Left cardiac atrium (tissue), 4 donors: ENCODE data around the gene TAS2R1. TPM values are rescaled to one million over a fixed set of nuclear protein-coding genes. Genes with fewer than 3 reads are reported as not detected.
"Not testable (repeated sequence)": the region's sequence is repeated elsewhere in the genome, so short reads cannot be mapped to it uniquely, and the experiment has no call there.

ENCODE experiments used
- ATAC-seq, 2 donors: fragments of 200-7000 bp; cut with Tn5 transposase; one replicate each; pipeline ENCODE4 v1.9.1; 2020; ENCODE audit warnings: mild to moderate bottlenecking in 2 of 2, moderate library complexity in 2 of 2
- DNase-seq: peaks from one replicate; pipeline ENCODE4 v3.0.0-alpha.2; 2020
- intact Hi-C, 2 donors: fragments of 100-400 bp; cut with DNase I; formaldehyde crosslinking; loops; one replicate each; pipeline versions ENCODE4 v1.14.1 to v1.15.1; 2022 to 2023
- total RNA-seq, 2 donors: library from RNA; stranded (reverse); fragmentation: NEBNext Ultra II Directional; extraction: Animal tissue kit (Norgen Biotek cat#: 25700); gene quantifications; one replicate each; pipeline ENCODE4 v1.2.1, GENCODE V29; 2021
- donor health status: DM: no; HTN: yes; CAD: no.
- donor health status: DM: no; HTN: yes; CAD: no; lungs with severe emphysema.
- donor health status: DM: yes; HTN: yes; CAD: no.
- donor health status: Dilated cardiomyopathy.

Gene TAS2R1
- total RNA-seq, 2 donors from 2014 or later = not detected

DNA sequence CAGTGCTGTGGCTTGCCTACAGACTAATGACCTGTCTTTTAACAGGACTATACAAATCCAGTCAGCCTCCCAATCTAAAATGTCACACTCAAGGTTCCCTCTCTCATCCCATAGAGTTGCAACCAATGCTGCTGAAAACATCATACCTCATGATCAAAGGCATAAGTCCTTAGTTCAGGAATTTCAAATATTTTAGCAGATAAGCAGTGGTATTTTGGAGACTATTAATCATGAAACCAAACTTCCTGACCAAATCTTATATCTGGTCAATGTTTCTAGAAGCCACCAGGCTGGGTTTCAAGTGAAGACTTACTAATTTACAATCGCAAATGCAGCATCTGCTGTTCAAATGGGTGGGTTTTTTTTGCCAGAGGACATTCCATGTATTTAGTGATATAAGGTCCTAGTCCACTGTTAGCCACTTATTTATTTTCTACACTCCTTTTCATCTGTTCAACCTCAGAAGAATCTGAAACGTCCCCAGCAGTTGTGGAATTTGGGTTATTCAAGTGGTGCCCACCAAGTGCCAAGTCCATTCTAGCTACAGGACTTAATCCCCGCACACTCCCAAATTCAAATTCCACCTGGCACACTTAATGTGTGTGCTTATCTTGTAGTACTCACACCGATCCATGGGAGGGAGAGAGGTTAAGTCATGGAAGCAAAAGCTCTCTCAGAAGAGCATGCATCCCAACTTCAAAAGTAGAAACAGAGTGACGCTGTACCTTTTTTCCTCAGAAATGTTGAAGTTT, 5.8 kb downstream of the TAS2R1 start:
- DNase-seq (no peak), ATAC-seq (no peak)
- intact Hi-C loops = no loop called here

DNA sequence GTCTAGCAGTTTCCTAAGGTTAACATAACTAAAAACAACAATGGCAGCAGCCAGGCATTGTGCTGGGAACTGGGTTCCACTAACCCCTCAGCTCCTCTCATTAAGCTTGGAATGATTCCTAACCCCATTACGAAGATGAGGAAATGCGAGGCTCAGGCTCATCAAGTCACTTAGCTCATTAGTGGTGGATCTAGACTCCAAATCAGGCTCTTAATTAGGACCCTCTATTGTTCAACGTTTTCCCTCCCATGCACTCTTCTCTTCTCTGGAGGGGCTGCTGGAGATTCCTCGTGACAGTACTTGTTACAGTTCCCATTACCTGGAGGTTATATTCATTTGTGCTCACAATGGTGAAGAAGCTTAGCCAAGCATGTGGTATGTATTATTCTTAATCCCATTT, 6.5 kb downstream of the TAS2R1 start:
- DNase-seq = no peak
- intact Hi-C loops = no loop called here
- ATAC-seq = no peak

DNA sequence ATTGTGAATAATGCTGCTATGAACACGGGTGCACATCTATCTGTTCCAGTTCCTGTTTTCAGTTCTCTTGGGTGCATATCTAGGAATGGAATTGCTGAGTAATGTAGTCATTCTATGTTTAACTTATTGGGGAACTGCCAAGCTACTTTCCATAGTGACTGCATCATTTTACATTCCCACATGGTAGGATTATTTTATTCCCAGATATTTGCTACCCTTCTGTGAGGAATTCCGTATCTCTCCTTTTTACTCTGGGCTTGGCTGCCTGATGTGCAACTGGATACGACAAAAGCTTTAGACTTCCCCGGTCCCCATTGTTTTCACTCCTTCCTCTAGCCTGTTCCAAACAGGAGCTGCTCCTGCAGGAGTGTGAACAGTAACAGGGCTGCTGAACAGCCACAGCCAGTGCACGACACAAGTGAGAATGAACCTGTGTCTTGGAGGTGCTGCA, 7.2 kb downstream of the TAS2R1 start:
- intact Hi-C loops = no loop called here
- no peak for DNase-seq
- ATAC-seq = peak in 1 of 2 donors; percentile 81

- intact Hi-C loops = no loop called here
- DNase-seq (no peak), ATAC-seq (peak; percentile 34 to 43)
Measured at GRCh38 chr5:9621379-9621903, 8.7 kb downstream of the TAS2R1 start.

GRCh38 chr5:9619331-9620092, 10.6 kb downstream of the TAS2R1 start:
- DNase-seq (no peak), ATAC-seq (no peak)
- intact Hi-C loops = loop anchor here in 1 of 2 donors (5.0 kb wide), 1 partner anchor 862 kb away; no protein-coding TSS in a partner anchor

DNA sequence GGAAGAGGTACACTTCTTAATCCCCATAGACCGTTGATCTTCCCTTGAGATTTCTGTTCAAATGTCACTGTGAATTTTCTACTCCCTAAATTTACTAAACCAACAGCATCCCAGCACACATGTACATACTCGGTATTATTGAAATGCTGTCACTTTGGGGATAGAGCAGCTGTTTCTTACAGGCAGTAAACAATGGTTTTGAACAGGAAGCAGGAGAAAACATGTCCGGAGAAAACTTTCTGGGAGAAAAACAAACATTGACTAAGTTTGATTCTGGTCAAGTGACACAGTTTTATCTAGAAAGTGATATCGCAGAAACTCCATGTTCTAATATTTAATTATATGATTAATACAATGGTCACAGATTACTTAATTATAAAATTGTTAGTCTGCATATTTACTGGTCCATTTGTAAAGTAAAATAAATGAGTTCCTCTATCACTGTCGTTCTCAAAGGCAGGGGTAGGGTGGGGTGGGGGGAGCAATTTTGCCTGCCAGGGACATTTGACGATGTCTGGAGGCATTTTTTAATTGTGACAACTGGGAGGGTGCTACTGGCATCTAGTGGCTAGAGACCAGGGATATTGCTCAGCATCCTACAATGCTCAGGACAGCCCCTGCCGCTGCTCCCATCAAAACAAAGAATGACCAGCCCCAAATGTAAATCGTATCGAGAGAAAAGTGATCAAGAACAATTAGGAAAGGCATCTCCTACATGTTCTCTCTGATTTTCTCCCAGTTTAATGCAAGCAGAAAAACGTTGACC, 12.2 kb downstream of the TAS2R1 start:
- intact Hi-C loops = loop anchor here in 1 of 2 donors (5.0 kb wide), 1 partner anchor 861 kb away; no protein-coding TSS in a partner anchor
- DNase-seq (no peak), ATAC-seq (peak in 1 of 2 donors; percentile 58)

DNA sequence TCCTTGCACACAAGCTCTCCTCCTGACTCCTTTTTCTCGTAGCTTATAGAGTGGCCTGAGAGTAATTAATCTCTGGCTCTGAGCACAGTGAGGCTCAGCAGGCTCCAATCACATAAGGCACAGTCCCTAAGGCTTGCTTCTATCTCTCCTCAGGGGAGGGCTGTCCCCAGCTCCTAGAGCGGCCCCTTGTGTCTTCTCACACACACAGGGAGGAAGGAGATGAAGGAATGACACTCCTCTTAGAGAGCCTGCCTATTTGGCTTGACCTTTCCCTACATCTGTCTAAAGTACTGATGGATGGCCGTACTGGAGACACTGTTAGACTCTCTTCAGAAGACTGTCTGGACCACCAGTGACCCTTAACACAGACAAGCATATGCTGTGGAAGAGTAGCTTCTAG, 12.9 kb downstream of the TAS2R1 start:
- ATAC-seq (peak in 1 of 2 donors; percentile 27), DNase-seq (no peak)
- intact Hi-C loops = loop anchor here in 1 of 2 donors (5.0 kb wide), 1 partner anchor 860 kb away; no protein-coding TSS in a partner anchor

- no peak for ATAC-seq
- intact Hi-C loops = loop anchor here in 1 of 2 donors (5.0 kb wide), 1 partner anchor 858 kb away; no protein-coding TSS in a partner anchor
- no peak for DNase-seq
Measured at GRCh38 chr5:9615331-9615730, 14.8 kb downstream of the TAS2R1 start.

- ATAC-seq (no peak), DNase-seq (no peak)
- intact Hi-C loops = no loop called here
Measured at GRCh38 chr5:9613360-9613759, 16.8 kb downstream of the TAS2R1 start.

GRCh38 chr5:9610969-9611368, 19.2 kb downstream of the TAS2R1 start:
- DNase-seq = no peak
- no peak for ATAC-seq
- intact Hi-C loops = no loop called here

DNA sequence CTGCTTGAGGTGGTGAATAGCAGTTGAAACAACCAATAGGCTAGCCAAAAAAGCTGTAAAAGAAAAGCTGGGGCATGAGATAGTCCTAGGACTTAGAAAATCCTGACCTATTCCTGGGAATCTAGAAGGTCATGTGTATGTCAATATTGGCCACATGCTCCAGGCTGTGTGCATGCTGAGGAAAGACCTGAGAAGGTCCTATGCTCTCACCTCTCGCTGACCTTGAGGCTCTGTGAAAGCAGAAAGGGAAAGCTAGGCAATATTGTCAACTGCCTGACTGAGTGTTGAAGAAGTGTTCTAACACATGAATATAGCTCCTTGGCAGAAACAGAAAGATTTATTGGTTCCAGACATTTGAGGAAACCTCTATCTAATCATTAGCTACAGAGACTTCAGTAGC, 19.8 kb downstream of the TAS2R1 start:
- DNase-seq (no peak), ATAC-seq (no peak)
- intact Hi-C loops = no loop called here

GRCh38 chr5:9608093-9608492, 22.1 kb downstream of the TAS2R1 start:
- intact Hi-C loops = no loop called here
- DNase-seq (no peak), ATAC-seq (no peak)

DNA sequence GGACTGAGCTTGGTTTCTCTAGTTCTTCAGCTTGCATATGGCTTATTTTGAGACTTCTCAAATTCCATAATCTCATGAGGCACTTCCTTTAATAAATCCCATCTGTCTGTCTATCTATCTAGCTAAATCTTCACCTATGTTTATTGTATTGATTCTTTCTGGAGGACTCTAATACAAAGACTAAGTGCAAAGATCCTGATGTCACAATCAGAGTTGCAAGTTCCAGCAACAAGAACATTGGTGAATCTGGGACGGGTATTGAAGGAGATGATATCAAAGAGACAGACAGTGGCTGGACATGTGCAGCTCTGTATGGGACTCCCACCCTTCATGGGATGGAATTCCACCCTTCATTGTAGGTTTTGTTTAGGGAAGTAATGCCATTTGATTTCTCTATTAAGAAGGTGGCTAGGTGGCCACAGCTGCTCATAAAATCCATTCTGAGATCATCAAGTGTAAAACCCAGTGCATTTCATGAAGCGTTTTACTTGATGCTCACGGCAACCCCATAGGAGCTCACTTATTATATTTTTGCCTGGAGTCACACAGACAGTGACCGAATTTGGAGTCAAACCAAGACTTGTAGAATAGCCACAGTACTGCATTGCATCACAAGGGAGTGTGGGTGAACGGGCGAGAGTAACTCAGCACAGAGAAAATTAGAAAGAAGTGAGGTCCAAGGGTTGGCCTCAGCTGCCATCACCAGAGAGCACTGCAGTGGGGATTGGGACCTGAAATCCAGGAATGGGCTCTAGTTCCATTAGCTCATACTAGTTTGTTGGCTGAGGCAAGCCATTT, 24.9 kb downstream of the TAS2R1 start:
- intact Hi-C loops = no loop called here
- no peak for DNase-seq
- ATAC-seq = no peak

- DNase-seq = no peak
- intact Hi-C loops = no loop called here
- ATAC-seq = no peak
Measured at GRCh38 chr5:9604416-9604815, 25.7 kb downstream of the TAS2R1 start.

DNA sequence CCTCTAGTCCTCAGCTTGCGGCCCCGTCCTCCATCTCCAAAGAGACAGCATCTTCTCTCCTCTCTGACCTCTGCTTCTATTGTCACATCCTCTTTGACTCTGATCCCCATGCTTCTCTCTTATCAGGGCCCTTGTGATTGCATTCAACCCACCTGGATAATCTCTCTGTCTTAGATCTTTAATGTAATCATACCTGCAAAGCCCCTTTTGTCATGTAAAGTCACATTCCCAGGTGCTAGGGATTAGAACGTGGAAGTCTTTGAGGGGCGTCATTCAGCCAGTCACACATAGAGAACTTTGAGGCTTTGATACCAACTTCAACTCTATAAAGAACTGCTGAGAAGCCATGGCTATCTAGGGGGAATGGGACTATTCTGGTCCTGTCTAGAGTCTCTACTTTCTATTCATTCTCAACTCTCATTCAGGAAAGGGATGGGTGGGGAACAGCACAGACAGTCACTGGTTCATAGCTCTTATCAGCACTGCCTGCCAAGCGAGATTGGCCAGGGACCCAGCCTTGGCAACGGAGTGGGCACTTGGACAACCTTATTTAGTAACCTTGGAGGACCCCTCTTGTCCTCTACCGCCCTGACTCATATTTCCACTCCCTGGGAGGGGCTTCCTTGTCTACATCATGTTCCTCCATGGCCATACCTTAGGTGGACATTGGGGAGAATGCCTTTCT, 29.0 kb downstream of the TAS2R1 start:
- intact Hi-C loops = no loop called here
- ATAC-seq = peak; percentile 88 to 93
- no peak for DNase-seq

GRCh38 chr5:9599391-9599790, 30.8 kb downstream of the TAS2R1 start:
- DNase-seq (no peak), ATAC-seq (no peak)
- intact Hi-C loops = no loop called here

GRCh38 chr5:9598329-9598728, 31.8 kb downstream of the TAS2R1 start:
- intact Hi-C loops, ATAC-seq, DNase-seq: not testable (repeated sequence)

- DNase-seq, intact Hi-C loops: not testable (repeated sequence)
Measured at GRCh38 chr5:9597322-9597721, 32.8 kb downstream of the TAS2R1 start.

More at GRCh38 chr5:9597322-9597721, 32.8 kb downstream of the TAS2R1 start:
- not testable (repeated sequence) for ATAC-seq
